Fibroblast of peridontal ligament (primary cell): ENCODE results near the gene LSS.

Source experiments
- DNase-seq: peaks from one replicate; pipeline ENCODE4 v3.0.0-alpha.2; 2010; ENCODE audit errors: extremely low read depth

Gene LSS

DNA sequence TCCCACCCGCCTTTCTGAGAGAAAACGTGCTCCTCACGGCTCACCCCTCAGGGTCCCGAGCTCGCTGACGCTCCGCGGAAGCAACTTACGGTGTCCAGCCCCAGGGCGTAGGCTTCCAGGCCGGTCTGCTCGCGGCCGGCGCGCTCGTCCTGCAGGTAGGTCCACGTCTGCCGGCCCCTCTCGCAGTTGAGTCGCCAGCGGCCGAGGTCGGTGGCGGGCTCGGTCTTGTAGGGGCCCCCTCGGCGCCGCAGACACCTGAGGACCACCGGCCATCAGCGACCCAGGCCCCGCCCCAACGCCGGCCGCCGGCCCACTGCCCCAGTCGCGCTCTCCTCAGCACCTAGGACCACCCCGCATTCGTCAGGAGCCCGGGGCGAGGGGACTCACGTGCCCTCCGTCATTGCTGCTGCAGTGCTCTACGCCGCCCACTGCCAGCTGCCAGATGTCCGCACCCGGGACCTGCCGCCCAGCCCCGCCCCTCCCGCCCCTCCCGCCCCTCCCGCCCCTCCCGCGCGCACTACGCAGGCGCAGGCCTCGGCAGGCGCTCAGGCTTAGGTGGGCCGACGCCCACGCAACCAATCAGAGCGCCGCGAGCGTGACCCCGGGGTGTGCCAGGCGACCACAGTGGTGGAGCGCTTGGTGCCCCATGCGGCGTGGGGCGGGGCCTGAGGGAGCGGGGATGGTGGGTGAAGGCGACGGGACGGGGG is at the start of gene LSS:
TSS of gene LSS (minus strand) at position 430 of the 707 bp plus-strand sequence. CDS start at position 401, 29 bp downstream.
- DNase-seq, result peak; percentile 96

DNA sequence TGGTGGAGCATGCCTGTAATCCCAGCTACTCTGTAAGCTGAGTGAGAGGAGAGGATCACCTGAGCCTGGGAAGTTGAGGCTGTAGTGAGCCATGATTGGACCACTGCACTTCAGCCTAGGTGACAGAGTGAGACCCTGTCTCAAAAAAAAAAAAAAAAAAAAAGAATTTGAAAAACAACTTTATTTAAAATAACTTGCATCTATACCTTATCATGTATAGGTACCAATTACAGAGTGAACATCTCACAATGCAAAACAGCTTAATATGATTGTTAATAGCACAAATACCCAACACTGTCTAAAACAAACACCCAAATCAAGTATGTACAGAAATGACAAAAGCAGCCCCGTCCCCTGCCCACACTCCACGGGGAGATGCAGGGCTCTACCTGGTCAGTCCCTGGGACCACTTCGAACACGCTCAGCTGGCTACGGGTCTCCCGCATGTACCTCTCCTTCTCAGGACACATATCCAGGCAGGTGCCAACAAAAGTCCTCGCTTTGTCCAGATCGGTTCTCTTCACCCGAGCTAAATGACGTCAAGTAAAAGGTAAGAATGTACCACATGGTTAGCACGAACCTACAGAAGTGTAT is 46.3 kb upstream of the LSS start:
- DNase-seq, result no peak

DNA sequence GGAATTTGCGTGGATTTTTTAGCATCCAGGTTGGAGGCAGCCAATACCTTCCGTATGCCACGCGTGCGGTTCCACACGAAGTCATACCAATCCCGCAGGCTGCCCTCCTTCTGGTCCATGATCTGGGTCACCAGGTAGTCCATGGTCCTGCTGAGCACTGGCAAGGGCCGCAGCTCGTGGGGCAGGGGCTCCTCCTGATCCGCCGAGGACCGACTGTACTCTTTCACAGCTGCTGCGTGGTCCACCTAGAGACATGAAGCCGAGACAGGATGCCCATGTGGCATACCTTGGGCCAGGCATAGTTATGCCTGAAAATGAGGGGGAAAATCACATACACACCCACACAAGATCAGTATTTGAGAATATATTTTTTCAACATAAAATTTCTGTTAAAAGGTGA is 44.8 kb upstream of the LSS start:
- no peak for DNase-seq

DNA sequence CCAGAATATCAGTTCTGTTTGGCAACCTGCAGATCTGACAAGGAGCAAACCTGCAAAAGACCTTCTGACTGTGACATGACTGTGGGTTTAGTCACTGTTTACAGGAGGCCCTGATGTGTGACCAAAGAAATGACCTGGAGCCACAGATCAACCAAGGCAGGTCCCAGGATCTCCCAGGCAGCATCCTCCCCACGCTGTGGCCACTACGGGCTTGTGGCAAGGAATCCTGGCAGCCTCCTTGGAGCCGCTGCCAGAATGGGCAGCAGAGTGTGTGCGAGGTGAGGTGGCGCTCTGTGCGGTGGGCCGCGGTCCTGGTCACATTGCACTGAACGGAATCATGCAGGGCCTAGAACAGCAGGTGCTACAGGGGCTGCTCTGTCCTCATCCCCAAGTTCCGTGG is 40.9 kb upstream of the LSS start:
- DNase-seq, result no peak

DNA sequence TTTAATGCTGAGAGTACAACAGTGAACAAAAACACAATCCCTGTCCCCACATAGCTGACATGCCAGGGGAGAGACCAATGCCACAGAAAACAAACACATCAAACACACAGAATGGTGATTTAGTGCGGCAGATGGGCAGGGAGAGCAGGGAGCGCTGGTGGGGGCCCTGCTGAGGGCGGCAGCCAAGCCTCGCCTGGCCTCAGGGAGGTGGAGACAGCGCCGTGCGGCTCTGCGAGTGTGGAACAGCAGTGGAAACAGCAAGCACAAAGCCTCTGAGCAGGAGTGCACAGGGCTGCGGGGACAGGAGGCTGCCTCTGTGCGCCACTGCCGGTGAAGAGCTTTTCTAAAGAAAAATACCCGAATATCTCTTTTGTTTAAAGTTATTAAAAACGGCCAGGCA is 39.8 kb upstream of the LSS start:
- no peak for DNase-seq

DNA sequence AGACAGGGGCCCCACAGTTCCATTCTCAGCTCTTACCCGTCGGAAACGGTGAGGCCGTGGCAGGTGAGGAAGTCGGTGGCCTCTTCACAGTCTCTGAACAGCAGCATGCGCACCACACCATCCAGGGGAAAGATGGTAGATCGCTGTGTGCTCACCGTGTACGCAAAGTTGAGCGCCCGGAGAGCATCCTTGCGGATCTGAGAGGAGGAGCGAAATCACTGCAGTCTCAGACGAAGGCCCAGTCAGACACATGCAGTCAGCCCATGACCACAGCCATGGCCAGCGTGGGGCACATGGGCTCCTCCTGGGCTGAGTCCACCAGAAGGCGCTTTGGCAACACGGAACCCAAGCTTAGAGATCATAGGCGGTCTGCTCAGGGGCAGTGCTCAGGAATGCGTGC is 38.4 kb upstream of the LSS start:
- DNase-seq, result no peak

DNA sequence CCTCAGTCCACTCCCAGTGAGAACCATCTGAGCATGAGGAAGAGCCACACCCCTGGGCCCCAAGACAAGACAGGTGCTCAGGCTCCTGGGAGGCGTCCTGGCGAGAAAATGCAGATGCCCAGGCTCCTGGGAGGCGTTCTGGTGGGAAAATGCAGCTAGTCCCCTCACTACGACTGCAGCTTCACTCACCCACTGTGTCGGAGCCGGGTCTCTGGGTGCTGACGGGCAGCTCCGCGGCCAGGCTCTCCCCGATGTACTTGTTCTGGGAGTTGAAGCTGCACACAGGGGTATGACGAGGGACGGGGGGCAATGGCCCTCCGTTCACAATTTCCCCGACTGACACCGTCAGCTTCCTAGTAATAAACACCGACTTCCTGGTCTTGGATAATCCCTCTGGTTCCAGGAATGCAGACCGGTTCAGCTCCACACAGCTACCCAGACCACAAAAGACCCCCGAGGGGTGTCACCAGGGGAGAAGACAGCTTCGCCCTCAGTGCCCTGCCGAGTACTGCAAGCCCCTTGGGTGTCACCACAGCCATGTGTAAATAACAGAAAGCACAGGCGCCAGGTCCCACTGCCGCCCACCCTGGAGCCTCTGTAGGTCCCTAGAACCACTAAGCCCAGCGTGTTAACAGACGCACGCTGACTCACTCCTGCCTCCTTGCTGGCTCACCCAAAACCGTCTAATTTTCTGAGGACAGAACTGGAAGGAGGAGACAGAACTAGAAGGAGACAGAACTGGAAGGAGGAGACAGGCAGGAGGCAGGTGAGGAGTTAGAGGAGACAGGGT is 37.4 kb upstream of the LSS start:
- no peak for DNase-seq

DNA sequence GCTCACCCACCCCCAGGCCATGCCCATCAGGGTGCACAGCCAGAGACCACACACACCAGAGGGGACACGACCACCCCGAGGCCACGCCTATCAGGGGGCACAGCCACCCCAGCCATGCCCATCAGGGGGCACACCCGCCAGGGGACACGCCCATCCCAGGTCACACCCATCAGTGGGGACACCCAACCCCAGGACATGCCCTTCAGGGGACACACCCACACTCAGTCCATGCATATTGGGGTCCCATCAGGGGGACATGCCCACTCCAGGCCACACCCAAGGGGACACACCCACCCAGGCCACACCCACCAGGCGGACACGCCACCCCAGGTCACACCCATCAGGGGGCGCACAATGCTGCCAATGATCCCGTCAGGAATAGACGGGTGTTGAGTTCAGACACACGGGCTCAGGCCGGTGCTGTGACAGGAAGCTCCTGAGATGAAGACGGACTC is 36.1 kb upstream of the LSS start:
- no peak for DNase-seq

DNA sequence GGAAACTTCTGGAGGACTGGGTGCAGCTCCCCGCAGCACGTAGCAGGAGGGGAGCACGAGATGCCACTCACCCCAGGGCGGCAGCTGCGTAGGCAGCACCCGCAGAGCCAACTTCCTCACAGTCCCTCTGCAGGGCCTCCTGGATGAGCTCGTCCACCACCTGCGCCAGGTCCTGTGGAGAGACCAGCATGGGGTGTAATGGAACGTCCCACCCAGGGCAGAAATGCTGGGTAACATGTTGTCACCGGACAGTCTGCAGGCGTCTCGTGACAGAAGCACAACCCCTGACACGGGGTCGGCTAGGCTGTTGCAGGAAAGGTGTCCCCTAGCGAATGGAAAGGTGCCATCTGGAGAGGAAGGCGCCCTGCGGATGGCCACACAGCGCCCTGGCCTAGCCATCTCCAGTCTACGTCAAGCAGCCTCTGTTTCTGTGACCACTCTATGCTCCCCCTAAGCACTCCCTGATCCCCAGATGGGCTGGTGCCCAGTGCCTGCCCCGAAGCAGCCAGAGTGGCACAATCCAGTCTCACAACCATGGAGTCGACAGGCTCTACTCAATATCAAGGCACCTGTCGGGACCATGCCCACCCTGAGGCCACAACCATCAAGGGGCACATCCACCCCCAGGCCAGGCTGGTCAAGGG is 35.6 kb upstream of the LSS start:
- DNase-seq, result no peak

DNA sequence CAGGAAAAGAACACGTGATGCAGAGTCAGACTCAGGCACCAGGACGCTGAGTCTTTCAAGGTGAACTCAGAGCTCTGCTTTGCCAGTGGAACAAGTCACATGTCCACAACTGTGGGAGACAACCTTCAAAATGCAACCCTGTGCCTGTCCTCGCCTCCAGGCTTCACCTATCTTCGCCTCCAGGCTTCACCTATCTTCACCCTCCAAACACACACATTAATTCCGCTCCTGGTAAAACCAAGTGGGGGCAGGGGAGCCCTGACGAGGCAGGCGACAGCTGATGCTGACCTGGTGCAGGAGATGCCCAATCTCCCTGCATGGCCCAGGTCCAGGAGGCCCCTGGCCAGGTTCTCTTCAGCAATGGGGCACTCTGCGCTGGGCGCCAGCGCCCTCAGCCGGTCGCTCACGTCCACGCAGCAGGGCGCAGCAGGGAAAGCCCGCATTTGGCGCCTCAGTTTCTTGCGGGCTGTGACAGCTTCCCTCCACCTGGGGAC is 28.0 kb upstream of the LSS start:
- DNase-seq, result no peak

DNA sequence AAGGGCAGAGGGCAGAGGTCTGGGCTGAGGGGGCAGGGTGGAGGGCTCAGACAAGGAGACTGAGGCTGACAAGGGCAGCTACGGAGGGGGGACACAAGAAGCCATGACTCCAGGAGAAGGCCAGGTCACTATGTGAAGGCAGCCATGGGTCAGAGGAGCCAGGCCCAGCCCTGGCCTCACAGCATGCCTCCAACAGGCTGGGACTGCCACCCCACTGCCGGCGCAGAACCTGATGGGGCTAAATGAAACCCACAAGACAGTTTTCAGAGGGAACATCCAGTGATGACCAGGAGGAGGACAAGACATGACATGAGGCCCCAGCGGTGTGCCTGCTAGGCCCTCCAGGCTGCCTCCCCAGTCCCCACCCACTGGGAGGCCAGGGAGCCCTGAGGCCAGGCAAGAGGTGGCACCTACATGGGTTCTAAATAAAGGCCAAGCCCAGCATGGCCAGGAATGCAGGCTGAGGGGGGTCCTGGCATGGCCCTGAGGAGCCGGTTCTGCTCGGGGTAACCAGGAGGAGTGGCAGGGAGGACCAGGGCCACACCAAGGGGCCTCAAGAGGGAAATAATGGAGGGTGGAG is 27.3 kb upstream of the LSS start:
- no peak for DNase-seq

DNA sequence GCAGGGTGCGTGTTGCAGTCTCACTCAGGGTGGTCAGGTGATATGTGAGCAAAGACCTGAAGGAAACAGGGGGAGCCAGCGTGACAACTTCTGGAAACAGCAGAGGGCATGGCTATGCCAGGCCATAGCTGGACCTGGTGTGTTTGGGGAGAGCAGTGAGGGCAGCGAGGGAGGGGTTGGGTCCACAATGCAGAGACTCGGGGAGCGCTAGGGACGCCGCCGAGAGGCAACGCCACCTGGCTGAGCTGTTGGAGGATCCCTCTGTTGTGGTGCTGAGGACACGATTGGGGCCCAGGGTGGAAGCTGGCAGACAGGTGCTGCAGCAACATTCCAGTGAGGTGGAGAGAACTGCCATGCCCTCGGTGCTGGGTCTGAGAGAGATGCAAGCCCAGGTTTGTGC is 26.6 kb upstream of the LSS start:
- DNase-seq, result no peak

DNA sequence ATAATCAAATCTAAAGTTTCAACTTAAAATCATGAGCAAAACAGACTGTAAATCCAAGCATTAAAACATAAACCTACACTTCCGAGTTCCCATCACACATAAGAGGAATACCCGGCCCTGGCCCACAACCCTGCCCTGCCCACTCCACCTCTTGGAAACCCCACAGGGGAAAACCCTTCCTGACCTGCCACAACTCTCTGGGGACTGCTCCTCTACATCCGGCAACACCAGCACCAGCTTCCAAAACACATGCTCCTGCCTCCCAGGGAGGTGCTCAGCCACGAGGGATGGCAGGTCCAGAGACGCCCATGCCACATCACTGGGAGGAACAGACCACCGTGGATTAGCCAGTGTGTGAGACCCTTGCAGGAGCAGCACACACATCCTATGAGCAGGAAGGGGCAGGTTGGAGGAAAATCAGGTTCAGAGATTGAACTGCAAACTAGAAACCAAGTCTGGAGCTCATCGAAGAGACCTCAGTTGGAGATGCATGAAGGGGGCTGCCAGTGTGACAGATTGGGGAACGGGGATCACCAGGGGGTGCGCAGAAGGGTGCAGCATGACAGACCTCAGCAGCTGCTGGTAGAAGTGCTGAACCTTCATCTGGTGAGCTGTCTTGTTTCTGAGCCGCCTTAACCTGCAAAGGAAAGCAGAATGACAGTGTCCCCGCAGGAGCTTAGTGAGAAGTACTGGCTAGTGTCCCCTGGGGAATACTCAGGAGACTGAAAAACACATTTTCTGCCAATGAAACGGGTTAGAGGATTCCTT is 25.8 kb upstream of the LSS start:
- DNase-seq, result no peak

DNA sequence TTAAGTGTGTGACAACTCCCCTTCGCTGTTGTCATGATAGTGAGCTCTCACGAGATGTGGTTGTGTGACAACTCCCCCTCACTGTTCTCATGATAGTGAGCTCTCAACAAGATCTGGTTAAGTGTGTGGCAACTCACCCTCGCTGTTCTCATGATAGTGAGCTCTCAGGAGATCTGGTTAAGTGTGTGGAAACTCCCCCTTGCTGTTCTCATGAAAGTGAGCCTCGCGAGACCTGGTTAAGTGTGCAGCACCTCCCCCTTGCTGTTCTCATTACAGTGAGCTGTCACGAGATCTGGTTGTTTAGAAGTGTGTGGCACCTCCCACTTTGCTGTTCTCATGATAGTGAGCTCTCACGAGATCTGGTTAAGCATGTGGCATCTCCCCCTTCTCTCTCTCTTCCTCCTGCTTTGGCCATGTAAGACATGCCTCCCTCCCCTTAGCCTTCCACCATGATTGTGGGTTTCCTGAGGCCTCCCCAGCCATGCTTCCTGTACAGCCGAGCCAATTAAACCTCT is 25.1 kb upstream of the LSS start:
- peak; percentile 42 for DNase-seq

DNA sequence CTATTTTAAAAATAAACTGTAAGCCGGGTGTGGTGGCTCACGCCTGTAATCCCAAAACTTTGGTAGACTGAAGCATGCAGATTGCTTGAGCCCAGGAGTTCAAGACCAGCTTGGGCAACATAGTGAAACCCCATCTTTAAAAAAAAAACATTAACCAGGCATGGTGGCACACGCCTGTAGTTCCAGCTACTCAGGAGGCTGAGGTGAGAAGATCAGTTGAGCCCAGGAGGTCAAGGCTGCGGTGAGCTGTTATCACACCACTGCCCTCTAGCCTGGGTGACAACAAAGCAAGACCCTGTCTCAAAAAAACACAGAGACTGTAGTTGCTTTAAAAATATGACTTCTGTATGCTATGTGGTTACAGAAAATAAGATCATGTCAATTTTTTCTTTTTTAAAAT is 24.3 kb upstream of the LSS start:
- no peak for DNase-seq

DNA sequence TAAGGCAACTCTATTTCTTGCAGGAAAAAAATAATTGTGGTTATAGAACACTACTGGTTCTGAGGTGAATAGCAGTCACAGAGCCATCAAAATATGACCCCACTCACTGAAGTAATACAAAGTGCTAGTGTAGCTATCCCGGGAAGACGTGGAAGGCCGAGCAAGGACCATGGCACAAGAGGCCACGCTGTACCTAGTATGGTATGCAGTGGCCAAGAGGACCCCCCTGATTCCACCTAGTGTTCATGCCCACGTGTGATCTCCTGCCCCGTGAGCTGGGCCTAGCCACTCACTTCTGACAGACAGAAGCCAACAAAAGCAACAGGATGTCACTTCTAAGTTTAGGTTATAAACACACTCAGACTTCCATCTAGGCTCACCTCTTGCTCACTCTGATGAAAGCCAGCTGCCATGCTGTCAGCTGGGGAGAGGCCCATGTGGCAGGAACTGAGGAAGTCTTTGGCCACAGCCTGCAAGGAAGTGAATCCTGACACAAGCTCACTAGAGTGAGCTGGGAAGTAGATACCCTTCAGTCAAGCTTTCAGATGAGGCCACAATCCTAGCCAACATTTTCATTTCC is 21.7 kb upstream of the LSS start:
- no peak for DNase-seq

DNA sequence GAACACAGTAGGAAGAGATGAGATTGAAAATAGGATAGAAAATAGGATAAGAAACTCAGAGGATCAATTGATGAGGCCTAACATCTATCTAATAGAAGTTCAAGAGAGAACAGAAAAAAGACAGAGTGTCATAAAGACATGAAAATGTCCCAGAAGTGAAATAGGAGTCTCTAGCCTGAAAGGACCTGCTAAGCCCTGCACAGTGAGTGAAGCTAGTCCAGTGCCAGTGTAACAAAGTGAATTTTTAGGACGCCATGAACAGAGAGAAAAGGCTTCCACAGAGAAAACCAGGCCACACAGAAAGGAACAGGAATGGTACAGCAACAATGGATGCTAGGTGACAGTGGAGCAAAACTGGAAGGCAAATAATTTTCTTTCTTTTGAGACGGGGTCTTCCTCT is 20.3 kb upstream of the LSS start:
- DNase-seq, result no peak

DNA sequence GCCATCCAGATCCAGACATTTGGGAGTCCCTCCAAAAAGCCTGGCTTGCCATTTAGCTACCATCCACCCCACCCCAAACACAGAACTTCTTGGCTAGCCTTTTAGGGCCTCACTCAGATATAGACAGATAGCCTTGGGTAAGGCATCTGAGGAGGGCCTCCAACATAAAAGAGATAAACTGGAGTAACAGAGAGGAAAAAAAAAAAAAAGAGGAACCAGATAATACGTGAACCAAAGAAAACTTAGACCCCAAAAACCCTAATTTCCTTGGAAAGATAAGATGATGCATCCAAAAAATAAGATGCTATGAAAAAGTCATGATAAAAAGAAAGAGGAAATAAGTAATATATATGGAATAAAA is 19.8 kb upstream of the LSS start:
- no peak for DNase-seq

DNA sequence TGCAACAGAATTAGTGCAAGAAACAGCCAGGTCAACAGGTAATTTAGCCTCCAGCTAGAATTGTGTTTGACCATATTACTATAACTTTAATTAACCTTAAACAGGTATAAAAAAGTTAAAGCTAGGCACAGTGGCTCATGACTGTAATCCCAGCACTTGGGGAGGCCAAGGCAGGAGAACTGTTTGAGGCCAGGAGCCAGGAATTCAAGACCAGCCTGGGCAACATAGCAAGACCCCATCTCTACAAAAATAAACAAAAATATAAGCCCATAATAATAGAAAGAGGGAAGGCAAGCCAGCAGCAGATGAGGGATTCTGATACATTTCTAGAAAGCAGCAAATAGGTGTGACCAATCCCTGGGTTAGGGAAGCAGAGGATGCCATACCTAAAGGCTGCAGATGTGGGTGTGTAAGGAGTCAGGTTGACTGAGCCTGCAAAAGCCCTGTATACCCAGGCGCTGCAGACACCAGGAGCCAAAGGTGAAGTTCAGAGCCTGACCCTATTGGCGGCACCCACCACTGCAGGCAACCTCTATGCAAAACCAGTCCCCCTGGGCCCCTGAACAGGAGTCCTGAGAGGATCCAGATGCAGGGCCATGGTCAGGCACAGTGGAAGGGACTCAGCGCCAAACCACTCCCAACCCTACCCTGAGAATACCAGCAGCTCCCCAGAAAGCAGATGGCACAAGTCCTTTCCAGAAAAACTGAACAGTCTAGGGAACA is 19.3 kb upstream of the LSS start:
- DNase-seq, result no peak

DNA sequence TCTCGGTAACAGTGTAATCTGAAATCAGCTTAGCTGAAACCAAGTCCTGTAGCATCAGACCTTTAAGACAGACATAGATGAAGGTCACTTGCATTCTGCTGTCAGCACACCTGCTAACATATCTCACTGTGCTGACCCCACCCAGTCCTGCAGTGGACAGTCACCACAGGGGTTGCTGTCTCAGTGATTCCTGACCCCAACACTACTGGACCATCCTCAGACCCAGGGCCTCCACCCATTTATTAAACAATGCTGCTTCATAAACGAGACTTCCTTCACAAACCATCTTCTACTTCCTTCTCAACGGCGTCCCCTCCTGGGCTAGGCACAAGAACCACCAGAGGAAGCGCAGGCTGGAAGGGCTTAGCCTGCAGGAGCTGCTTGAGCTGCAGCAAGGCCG is 17.8 kb upstream of the LSS start:
- DNase-seq, result no peak
